Measurements from ENCODE around the gene MIB2. TPM values are rescaled to one million over a fixed set of nuclear protein-coding genes. Genes with fewer than 3 reads are reported as not detected.

MIB2 gene
- polyA plus RNA-seq, 1 of the 3 experiments (the other 2 are of a cell fraction) = 45.4 TPM

DNA sequence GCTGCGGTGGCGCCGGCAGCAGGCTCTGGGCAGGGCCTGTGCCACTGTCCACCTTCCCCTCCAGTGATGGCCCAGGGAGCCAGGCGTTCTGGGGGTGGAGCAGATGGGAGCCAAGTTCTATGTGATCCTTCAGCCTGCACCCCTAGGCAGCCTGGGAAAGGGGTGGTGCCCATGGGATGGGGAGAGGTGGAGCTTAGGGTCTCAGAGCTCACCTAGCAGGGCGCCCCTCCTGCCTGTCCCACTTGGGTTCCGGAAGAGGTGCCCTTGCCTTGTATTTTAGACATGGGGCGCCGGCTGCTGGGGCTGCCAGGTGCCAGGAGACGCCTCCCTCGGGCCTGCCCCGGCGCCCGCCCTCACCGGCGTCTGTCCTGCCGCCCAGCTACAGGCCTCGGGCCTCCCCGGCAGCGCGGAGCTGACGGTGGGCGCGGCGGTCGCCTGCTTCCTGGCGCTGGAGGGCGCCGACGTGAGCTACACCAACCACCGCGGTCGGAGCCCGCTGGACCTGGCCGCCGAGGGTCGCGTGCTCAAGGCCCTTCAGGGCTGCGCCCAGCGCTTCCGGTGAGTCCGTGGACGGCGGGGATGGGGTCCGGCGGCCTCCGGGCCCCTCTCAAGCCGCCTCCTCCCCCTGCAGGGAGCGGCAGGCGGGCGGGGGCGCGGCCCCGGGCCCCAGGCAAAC is 13.6 kb downstream of the MIB2 start:
- TF ChIP-seq FOXJ3 (CRISPR knock-in tag; IDR thresholded peaks at IDR 0.05) (no peak), USF2 (IDR thresholded peaks at IDR 0.05; ENCODE audit: borderline replicate concordance, low read depth, low read length) (no peak), EP300 (IDR thresholded peaks at IDR 0.05; ENCODE audit: borderline replicate concordance in 1 of 2, low read depth in 1 of 2, low read length in 1 of 2) (no peak), MXI1 (IDR thresholded peaks at IDR 0.05; ENCODE audit: low read depth, low read length) (no peak), SMC3 (IDR thresholded peaks at IDR 0.05; ENCODE audit: low read depth, low read length) (no peak), RAD21 (IDR thresholded peaks at IDR 0.05; ENCODE audit: low read length) (no peak), RFX5 (IDR thresholded peaks at IDR 0.05; ENCODE audit: low read length) (no peak)
- H3K9me2 ChIP-seq = no peaks in the 10 kb centered on the region
- no peak for DNase-seq
- H3K36me3 ChIP-seq (replicated peaks in 1 of 2; ENCODE audit: control insufficient read depth in 1 of 2, insufficient read depth in 2 of 2, low read length in 1 of 2) = peaks cover 0 to 3% of the 10 kb centered on the region in 2 experiments
- no peaks in the 10 kb centered on the region for H3K9me3 ChIP-seq
- H2AFZ ChIP-seq (ENCODE audit: low read depth) = no peak overlapping the region
- CTCF ChIA-PET = interaction anchor here (0.7 to 1.7 kb wide), 2 partner anchors 9 to 177 kb away, joined by 3 to 4 read pairs; no protein-coding TSS in a partner anchor
- 94% methylated on average over 7 of the region's 53 CpGs for WGBS (ENCODE audit: low lambda C conversion rate)
- no peaks in the 10 kb centered on the region for H3K79me2 ChIP-seq (ENCODE audit: insufficient read depth)
- no peak overlapping the region for H3K9ac ChIP-seq
- H3K4me1 ChIP-seq (ENCODE audit: control insufficient read depth in 1 of 2, insufficient read depth in 2 of 2, low read depth in 1 of 2, low read length in 1 of 2) = no peaks in the 10 kb centered on the region; a peak in 1 of 4 replicates
- POLR2A ChIA-PET = no interaction called here
- H3K27me3 ChIP-seq (ENCODE audit: insufficient read depth) = no peaks in the 10 kb centered on the region
- H3K27ac ChIP-seq (ENCODE audit: low read depth in 2 of 2, low read length in 1 of 2) = no peak overlapping the region
- no peak overlapping the region for H3K4me2 ChIP-seq
- no peaks in the 10 kb centered on the region for H4K20me1 ChIP-seq (ENCODE audit: insufficient read depth)
- no peak overlapping the region for H3K4me3 ChIP-seq (ENCODE audit: low read depth in 2 of 2, low read length in 1 of 2)
- no peaks in the 10 kb centered on the region for H3F3A ChIP-seq (replicated peaks; ENCODE audit: insufficient read depth)

DNA sequence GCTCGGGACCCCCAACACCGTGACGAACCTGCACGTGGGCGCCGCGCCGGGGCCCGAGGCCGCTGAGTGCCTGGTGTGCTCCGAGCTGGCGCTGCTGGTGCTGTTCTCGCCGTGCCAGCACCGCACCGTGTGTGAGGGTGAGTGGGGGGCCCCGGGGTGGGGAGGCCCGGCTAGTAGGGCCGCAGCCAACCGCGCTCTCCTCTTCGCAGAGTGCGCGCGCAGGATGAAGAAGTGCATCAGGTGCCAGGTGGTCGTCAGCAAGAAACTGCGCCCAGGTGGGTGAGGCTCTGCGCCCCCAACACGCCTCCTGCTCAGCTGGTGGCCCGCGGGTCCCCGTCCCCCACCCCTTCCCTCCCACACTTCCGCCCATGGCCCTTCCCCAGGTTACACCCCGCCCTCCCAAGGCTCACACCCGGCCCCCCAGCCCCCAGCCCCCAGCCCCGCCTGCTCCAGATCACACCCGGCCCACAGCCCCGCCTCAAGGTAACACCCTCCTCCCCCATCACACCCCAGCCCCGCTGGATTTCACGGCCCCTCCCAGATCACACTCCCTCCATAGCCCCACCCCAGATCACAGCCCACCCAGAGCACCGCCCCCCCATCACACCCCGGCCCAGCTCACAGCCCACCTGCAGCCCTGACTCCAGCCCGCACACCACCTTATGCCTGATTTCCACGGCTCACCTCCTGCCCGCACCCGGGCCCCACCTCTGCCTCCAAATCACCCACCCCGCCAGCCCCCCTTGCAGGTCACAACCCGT is 14.3 kb downstream of the MIB2 start:
- Histone ChIP-seq H4K20me1 (ENCODE audit: insufficient read depth) (no peaks in the 10 kb centered on the region), H3K79me2 (ENCODE audit: insufficient read depth) (no peaks in the 10 kb centered on the region), H3K4me1 (ENCODE audit: control insufficient read depth in 1 of 2, insufficient read depth in 2 of 2, low read depth in 1 of 2, low read length in 1 of 2) (no peaks in the 10 kb centered on the region; a peak in 1 of 4 replicates), H3K9me3 (no peaks in the 10 kb centered on the region), H3K9ac (no peak overlapping the region), H2AFZ (ENCODE audit: low read depth) (no peak overlapping the region), H3K36me3 (replicated peaks in 1 of 2; ENCODE audit: control insufficient read depth in 1 of 2, insufficient read depth in 2 of 2, low read length in 1 of 2) (peaks cover 0 to 3% of the 10 kb centered on the region in 2 experiments), H3K27ac (ENCODE audit: low read depth in 2 of 2, low read length in 1 of 2) (no peak overlapping the region), H3F3A (replicated peaks; ENCODE audit: insufficient read depth) (no peaks in the 10 kb centered on the region), H3K4me3 (ENCODE audit: low read depth in 2 of 2, low read length in 1 of 2) (no peak overlapping the region), H3K27me3 (ENCODE audit: insufficient read depth) (no peaks in the 10 kb centered on the region), H3K9me2 (no peaks in the 10 kb centered on the region), H3K4me2 (no peak overlapping the region)
- 97% methylated on average over 31 of the region's 48 CpGs for WGBS (ENCODE audit: low lambda C conversion rate)
- POLR2A ChIA-PET = no interaction called here
- no peak for TF ChIP-seq NRF1 (IDR thresholded peaks at IDR 0.05; ENCODE audit: low read depth, low read length)
- TF ChIP-seq, protein P1, sequence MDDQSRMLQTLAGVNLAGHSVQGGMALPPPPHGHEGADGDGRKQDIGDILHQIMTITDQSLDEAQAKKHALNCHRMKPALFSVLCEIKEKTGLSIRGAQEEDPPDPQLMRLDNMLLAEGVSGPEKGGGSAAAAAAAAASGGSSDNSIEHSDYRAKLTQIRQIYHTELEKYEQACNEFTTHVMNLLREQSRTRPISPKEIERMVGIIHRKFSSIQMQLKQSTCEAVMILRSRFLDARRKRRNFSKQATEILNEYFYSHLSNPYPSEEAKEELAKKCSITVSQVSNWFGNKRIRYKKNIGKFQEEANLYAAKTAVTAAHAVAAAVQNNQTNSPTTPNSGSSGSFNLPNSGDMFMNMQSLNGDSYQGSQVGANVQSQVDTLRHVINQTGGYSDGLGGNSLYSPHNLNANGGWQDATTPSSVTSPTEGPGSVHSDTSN (IDR thresholded peaks at IDR 0.05) = no peak
- no peak for TF ChIP-seq USF2 (IDR thresholded peaks at IDR 0.05; ENCODE audit: borderline replicate concordance, low read depth, low read length)
- CTCF ChIA-PET = interaction anchor here (1.7 kb wide), 1 partner anchor 10 kb away, joined by 4 read pairs; no protein-coding TSS in a partner anchor
- DNase-seq = peak; percentile 42

All from SK-N-SH (cell line).